HepG2 (cell line): ENCODE measurements around the gene AP4E1. TPM values are rescaled to one million over a fixed set of nuclear protein-coding genes. Genes with fewer than 3 reads are reported as not detected.

ENCODE experiments used
- FOXP4 ChIP-seq: sonication (generic); formaldehyde crosslinking; IDR thresholded peaks from 2 replicates; pipeline ENCODE4 v1.4.0; 2020; ENCODE audit warnings: missing genetic modification reagents
- HOXD1 ChIP-seq: sonication (generic); formaldehyde crosslinking; IDR thresholded peaks from 2 replicates; pipeline ENCODE4 v1.5.0; 2020; ENCODE audit warnings: missing genetic modification reagents
- IKZF4 ChIP-seq: sonication (generic); formaldehyde crosslinking; IDR thresholded peaks from 2 replicates; pipeline ENCODE4 v1.5.1; 2020; ENCODE audit warnings: borderline replicate concordance, mild to moderate bottlenecking, low read depth, missing genetic modification reagents; ENCODE audit errors: not compliant biosample characterization
- KLF9 ChIP-seq: IDR thresholded peaks from 2 replicates; pipeline ENCODE4 v1.6.1; 2016; ENCODE audit warnings: low read depth
- MNT ChIP-seq: fragments of 450-650 bp; IDR thresholded peaks from 2 replicates; pipeline ENCODE4 v1.6.1; 2016
- RBM39 ChIP-seq: fragments of 200-400 bp; formaldehyde crosslinking; IDR thresholded peaks from one replicate; pipeline ENCODE4 v1.6.1; 2018; ENCODE audit warnings: antibody characterized with exemption, mild to moderate bottlenecking, low read depth, low read length; ENCODE audit not compliant: poor library complexity, severe bottlenecking
- SAP130 ChIP-seq: IDR thresholded peaks from 2 replicates; pipeline ENCODE4 v1.6.1; 2016; ENCODE audit warnings: low read depth
- TARDBP ChIP-seq: sonication (generic); formaldehyde crosslinking; IDR thresholded peaks from 2 replicates; pipeline ENCODE4 v1.8.0; 2022; ENCODE audit warnings: mild to moderate bottlenecking, missing genetic modification reagents
- TEF ChIP-seq: sonication (generic); formaldehyde crosslinking; IDR thresholded peaks from 2 replicates; pipeline ENCODE4 v1.5.0; 2020; ENCODE audit warnings: missing genetic modification reagents
- TFAP4 ChIP-seq: sonication (generic); IDR thresholded peaks from 2 replicates; pipeline ENCODE4 v1.6.1; 2016; ENCODE audit warnings: low read depth, borderline replicate concordance
- TOPORS ChIP-seq: sonication (generic); formaldehyde crosslinking; IDR thresholded peaks from 2 replicates; pipeline ENCODE4 v1.8.0; 2023; ENCODE audit warnings: mild to moderate bottlenecking, missing genetic modification reagents
- ZC3H4 ChIP-seq: sonication (generic); formaldehyde crosslinking; IDR thresholded peaks from 2 replicates; pipeline ENCODE4 v1.4.0; 2020; ENCODE audit warnings: missing genetic modification reagents, borderline replicate concordance
- ZNF331 ChIP-seq: sonication (generic); formaldehyde crosslinking; IDR thresholded peaks from 2 replicates; pipeline ENCODE4 v1.4.0; 2020; ENCODE audit warnings: missing genetic modification reagents
- ZNF407 ChIP-seq: sonication (generic); formaldehyde crosslinking; IDR thresholded peaks from one replicate; pipeline ENCODE4 v1.5.1; 2020; ENCODE audit warnings: mild to moderate bottlenecking, missing genetic modification reagents; ENCODE audit errors: not compliant biosample characterization
- ZNF652 ChIP-seq: IDR thresholded peaks from 2 replicates; pipeline ENCODE4 v1.6.1; 2016; ENCODE audit warnings: low read depth, borderline replicate concordance
- polyA plus RNA-seq, 8 experiments: library from polyadenylated mRNA; depleted of rRNA in 3 of 8; stranded (reverse) in 7 of 8; unstranded in 1 of 8; fragments of >200 nt; fragmentation: Illumina TruSeq in 4 of 8; extraction: Trizol in 4 of 8; gene quantifications; 2 replicates each; pipeline versions ENCODE4 v1.2.1 to v1.2.3, GENCODE V29; 2011 to 2016; ENCODE audit warnings: low read depth in 4 of 8, missing spikeins in 1 of 8, mixed read lengths in 1 of 8; ENCODE audit not compliant: insufficient read depth in 1 of 8
- total RNA-seq, 5 experiments: library from RNA; depleted of rRNA; stranded (reverse); fragments of >200 nt; fragmentation: Illumina TruSeq; extraction: Trizol; gene quantifications; 2 replicates each; pipeline ENCODE4 v1.2.3, GENCODE V29; 2016; ENCODE audit warnings: low read depth in 1 of 5

The AP4E1 gene
- total and polyA plus RNA-seq, 2 of the 13 experiments (the other 11 are each of a cell fraction or from before 2014, with no cell fraction given): 2.2 to 7.8 TPM

GRCh38 chr15:50908209-50909009 lies at the start of gene AP4E1 (continued):
- TF ChIP-seq TFAP4 (no peak), ZNF407 (CRISPR knock-in tag) (no peak), TARDBP (no peak; the same call in 1 of the 2 replicates), HOXD1 (CRISPR knock-in tag) (no peak), ZNF652 (no peak), ZNF331 (CRISPR knock-in tag) (peak; percentile 68; the same call in 1 of the 2 replicates), IKZF4 (no peak), KLF9 (CRISPR knock-in tag) (no peak), TEF (no peak), RBM39 (peak; percentile 79), FOXP4 (CRISPR knock-in tag) (no peak), MNT (no peak), TOPORS (CRISPR knock-in tag) (no peak), SAP130 (CRISPR knock-in tag) (peak; percentile 94), ZC3H4 (CRISPR knock-in tag) (no peak)
